GM18520 (cell line): ENCODE measurements around the gene ROCK1.
A peak's percentile ranks its signal among the peaks of the same experiment; 100 is the strongest.
"Not testable (repeated sequence)": the region's sequence is repeated elsewhere in the genome, so short reads cannot be mapped to it uniquely, and the experiment has no call there.

ENCODE experiments used
- ATAC-seq: cut with Tn5 transposase; IDR thresholded peaks from one replicate; pipeline ENCODE4 v1.9.1; 2021; ENCODE audit not compliant: unreplicated experiment

ROCK1 gene

GRCh38 chr18:21111346-21112139 is at the start of gene ROCK1:
Gene ROCK1 (minus strand): TSS chr18:21111813. CDS start chr18:21110910, 903 bp downstream.
- ATAC-seq: peak; percentile 89

- ATAC-seq: no peak
Observed at GRCh38 chr18:21155443-21155842, 43.8 kb upstream of the ROCK1 start.

- no peak for ATAC-seq
Observed at GRCh38 chr18:21146016-21146415, 34.4 kb upstream of the ROCK1 start.

GRCh38 chr18:21145371-21145770 is 33.8 kb upstream of the ROCK1 start:
- no peak for ATAC-seq

GRCh38 chr18:21141668-21142422 is 30.2 kb upstream of the ROCK1 start:
- no peak for ATAC-seq

- ATAC-seq: not testable (repeated sequence)
Observed at GRCh38 chr18:21137719-21138488, 26.3 kb upstream of the ROCK1 start.

DNA sequence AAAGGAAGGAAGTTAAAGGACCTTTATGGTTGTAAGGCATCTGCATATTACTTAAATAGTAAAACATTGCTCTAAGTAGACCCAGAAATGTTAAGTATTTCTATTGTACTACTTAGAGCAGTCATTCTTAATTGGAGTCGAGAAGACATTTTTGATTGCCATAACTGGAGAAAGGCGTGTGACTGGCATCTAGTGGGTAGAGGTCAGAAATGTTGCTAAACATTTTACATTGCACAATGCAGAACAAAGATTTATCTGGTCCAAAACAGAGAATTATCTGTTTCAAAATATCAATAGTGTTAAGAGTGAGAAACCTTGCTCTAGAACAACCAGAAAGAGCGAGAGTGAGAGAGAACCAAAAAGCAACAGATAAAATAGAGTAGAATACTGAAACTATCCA is 23.3 kb upstream of the ROCK1 start:
- ATAC-seq: no peak

DNA sequence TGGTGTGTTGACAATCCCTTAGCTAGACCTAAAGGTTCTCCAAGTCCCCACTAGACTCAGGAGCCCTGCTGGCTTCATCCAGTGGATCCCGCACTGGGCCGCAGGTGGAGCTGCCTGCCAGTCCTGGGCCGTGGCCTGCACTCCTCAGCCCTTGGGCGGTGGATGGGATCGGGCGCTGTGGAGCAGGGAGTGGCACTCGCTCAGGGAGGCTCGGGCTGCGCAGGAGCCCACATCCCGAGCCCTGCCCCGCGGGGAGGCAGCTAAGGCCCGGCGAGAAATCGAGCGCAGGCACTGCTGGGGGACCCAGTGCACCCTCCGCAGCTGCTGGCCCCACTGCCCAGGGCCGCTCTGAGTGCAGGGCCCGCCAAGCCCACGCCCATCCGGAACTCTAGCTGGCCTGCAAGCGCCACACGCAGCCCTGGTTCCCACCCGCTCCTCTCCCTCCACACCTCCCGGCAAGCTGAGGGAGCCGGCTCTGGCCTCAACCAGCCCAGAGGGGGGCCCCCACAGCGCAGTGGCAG is 20.8 kb upstream of the ROCK1 start:
- no peak for ATAC-seq

DNA sequence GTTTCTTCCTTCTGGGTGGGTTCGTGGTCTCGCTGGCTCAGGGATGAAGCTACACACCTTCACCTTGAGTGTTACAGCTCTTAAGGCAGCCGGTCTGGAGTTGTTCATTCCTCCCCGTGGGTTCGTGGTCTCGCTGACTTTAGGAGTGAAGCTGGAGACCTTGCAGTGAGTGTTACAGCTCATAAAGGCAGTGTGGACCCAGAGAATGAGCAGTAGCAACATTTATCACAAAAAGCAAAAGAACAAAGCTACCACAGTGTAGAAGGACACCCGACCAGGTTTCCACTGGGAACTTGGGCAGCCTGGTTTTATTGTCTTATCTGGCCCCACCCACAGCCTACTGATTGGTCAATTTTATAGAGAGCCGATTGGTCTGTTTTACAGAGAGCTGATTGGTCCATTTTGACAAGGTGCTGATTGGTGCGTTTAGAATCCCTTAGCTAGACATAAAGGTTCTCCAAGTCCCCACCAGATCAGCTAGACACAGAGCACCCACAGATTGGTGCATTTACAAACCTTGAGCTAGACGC is 20.1 kb upstream of the ROCK1 start:
- ATAC-seq: no peak

DNA sequence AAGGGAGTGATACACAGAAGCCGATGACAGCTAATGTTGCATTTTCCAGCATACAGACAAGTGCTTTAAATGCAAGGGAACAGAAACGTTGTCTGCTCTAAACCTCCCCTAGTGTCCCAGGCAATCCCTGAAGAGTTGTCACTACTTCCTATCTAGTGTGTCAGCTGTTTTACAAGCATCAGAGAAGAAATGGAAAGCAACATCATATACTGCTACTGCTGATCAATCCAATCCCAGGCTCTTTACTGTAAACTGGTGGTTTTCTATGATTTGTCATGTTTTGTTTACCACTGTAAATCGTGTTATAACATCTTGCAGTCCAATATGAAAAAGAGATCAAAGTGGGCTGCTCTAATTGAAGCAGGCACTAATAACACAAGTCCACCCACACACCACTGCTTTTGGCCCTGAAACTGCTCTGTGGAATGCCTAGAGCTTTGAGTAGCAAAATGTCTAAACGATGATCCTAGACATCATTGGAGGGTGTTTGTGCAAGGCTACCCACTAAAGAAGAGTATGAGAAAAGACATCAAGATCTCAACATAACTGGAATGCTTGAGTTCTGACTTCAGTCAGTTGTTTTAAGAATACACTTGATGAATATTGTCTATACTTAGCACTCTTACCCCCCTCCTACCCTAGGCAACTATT is 18.1 kb upstream of the ROCK1 start:
- no peak for ATAC-seq

DNA sequence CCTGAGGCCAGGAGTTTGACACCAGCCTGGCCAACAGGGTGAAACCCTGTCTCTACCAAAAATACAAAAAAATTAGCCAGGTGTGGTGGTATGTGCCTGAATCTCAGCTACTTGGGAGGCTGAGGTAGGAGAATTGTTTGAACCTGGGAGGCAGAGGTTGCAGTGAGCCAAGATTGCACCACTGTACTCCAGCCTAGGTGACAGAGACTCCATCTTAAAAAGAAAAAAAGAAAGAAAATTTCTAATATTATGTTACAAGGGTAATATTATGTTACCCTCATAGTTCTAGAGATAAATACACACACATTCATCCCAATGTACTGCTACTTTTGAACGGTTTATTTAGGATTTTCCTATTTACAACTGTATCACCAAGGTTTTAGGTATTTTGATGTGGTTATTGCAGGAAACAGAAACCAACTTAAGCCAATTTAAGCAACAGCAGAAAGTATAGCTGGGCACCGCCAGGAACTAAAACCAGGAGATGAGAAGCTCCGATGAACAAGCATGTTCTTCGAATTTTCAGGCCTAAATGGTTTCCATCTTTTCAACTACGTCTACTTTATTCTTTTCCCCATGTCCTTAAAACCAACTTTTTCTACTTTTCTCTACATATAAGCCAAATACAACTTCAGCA is 11.8 kb upstream of the ROCK1 start:
- ATAC-seq: no peak

- no peak for ATAC-seq
Observed at GRCh38 chr18:21118806-21119205, 7.2 kb upstream of the ROCK1 start.

DNA sequence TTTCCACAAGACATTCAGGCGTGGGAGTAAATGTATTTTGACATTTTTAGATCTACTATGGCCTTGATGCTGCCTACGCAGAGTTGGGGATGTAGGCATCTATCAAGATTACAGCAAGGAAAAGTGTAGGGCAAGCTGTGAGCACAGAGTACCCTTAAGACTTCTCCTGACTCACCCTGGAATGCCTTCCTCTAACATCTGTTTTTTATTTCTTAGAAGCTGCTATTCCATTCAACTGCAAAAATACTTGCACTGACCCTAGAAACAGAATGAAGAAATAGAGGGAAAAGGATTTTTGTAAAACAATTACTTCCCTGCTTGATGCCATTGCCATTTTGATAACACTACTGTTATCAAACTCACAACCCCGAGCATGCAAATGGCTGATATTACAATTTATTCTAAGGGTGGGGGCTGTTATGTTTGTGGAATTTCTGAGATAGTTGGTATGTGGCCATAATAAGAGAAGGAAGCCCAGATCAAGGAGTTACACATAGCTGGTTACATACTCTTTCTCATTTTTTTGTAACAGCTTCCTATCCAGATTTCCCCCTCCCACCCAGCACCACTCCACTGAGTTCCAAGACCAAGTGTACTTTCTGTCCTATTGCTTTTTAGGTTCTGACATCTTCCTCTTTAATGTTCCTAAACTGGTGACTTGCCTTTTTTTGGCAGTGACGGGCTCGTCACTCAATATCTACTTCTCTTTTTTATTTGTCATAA is 6.0 kb upstream of the ROCK1 start:
- ATAC-seq: no peak

GRCh38 chr18:21115519-21116411 is 4.2 kb upstream of the ROCK1 start:
- no peak for ATAC-seq

- no peak for ATAC-seq
Observed at GRCh38 chr18:21112543-21113105, 1.0 kb upstream of the ROCK1 start.

GRCh38 chr18:21112140-21112473 is 494 bp upstream of the ROCK1 start:
- no peak for ATAC-seq

DNA sequence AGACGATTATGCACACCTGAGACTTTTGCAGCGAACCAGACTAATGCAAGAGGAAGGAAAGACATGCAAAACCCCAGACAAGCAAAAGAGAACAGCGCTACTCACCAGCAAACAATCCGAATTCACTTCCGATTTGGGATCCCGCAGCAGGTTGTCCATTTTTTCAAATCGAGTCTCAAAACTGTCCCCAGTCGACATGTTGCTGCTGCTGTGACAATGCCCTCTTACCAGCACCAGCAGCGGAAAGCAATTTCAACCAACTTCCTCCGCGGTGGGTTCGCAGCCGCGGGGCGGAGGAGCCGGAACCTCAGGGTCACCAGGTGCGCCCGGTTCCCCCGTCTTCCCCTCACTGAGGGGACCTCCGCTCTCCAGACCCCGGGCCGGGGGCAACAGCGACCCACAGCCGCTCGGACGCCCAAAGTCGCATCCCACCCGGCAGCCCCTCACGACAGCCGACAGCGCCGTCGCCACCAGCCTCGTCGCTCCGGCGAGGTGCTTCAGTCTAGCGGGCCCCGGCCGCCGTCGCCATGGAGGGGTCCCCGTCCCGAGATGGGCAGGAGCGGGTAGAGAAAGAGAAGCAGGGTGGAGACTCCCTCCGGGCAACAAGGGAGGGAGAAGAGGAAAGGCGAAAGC is 784 bp downstream of the ROCK1 start:
- ATAC-seq: peak; percentile 20
